Activated CD8-positive, alpha-beta memory T cell treated with anti-CD3 and anti-CD28 coated beads for 48 hours (primary cell): Measurements from ENCODE around the gene STT3B.

ENCODE experiments used
- DNase-seq, 3 experiments: peaks; one replicate each; pipeline ENCODE4 v3.0.0-alpha.2; 2020; ENCODE audit warnings: low read depth in 2 of 3, low spot score in 2 of 3

STT3B gene

DNA sequence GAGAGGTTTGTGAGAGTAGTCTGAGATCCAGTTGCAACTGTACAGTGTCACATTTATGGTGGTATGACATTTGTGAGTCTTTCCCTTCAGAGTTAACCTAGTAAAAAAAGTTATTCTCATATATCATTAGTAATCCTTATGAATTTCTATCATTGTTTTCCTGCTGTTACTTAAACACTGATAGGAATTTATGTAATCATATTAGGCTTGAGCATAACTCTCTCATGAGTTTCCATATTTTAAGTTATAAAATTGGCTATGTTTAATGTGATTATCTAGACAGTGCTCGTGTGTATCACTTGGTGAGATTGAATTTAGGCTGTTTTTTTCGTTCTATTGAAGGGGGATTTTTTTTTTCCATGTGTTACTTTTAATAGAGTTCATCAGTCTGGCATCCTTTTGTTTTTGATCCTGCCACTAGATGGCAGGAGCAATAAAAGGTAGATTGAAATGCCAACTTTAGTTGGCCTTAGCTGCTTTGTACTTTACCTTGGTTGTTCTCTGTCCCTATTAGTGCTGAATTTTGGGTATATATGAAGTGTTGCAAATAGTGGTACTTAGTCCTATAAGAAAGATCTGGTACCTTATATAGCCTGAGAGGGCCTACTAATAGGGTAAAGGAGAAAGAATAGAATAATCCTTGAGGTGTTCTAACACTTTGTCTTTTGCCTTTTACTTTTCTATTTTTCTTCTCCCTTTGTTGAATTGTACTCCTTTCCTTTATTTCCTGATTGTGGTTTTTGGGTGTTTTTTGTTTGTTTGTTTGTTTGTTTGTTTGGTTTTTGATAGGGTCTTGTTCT is 17.9 kb downstream of the STT3B start:
- no peak for DNase-seq

DNA sequence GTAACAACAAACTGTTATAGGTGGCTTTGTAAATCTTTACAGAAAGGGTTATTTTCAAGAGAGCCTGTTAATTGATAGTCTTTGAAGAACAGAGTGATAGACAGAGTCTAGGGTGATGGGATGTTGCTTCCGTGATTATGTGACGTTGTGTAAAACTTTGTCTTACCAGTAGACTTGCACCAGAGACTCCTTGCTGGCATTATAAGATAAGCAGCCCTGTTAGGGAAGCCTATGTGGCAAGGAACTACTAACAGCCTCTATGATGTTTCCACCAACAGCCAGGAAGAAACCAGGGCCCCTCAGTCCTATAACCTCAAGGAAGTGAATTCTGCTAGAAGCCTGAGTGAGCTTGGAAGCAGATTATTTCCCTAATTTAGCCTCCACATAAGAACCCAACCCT is 18.9 kb downstream of the STT3B start:
- no peak for DNase-seq

GRCh38 chr3:31552103-31552502 is 19.4 kb downstream of the STT3B start:
- no peak for DNase-seq

DNA sequence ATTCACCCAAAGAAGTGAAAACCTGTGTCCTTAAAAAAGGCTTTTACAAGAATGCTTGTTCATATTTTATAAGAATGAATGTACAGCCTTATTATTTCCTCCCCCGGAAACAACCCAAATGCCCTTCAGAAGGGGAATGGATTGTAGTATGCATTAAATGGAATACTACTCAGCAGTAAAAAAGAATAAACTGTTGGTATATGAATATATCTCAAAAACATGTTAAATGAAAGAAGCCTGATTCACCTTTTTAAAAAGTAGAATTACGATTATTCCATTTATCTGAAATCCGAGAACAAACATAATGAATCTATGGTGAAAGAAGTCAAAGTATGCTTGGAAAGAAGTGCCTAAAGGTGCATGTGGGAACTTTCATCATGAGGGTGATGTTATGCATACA is 20.5 kb downstream of the STT3B start:
- no peak for DNase-seq

DNA sequence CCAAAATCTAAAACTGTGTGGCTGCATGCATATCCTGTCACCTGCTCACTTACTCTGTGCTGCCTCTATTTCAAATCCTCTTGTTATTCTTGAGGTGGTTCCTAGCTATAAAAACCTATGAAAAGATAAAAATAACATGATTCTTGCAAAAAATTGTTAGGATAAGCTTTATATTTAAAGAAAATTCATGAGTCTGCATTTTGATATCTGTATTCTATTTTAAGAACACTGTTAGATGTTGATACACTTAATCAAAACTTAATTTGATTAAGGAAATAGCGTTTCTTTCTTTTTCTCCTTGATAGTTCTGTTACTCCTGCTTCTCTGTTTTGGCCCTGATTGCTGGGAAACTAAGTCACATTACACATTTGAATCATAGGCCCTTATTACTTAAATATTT is 22.5 kb downstream of the STT3B start:
- DNase-seq: no peak

DNA sequence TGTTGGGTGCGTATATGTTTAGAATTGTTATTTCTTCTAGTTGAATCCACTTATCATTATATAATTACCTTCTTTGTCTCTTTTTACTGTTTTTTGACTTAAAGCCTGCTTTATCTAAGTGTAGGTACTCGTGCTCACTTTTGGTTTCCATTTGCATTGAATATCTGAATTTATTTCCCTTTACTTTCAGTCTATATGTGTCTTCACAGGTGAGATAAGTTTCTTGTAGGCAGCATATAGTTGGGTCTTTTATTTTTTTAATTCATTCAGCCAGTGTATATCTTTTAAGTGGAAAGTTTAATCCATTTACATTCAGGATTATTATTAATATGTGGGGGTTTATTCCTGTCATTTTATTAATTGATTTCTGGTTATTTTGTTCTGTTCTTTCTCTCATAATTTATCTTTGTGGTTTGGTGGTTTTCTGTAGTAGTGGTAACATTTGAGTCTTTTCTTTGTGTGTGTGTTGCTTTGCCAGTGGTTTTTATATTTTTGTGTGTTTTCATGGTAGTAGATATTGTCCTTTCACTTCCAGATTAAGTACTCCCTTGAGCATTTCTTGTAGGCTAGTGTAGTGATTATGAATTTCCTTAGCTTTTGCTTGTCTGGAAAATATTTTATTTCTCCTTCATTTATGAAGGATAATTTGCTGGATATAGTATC is 27.3 kb downstream of the STT3B start:
- DNase-seq: no peak

DNA sequence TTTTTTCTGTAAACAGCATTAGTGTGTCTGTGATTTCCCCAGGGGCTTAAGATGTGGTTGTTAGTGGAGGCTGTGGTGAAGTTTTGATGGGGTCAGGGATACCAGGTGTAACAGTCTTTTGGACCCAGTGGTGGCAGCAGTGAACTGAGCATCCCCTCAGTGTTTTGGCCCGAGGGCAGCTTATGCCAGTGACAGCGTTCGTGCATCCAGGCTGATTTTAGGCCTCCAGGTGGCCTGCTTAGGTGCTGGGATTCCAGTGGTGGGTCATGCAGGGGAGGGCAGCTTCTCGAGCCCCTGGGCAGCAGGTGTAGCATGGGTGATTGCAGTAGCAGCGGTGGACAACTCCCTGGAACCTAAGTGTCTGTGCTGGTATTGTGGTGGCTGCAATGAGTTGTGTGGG is 29.2 kb downstream of the STT3B start:
- no peak for DNase-seq

GRCh38 chr3:31562525-31562924 is 29.8 kb downstream of the STT3B start:
- no peak for DNase-seq

GRCh38 chr3:31565288-31565687 is 32.6 kb downstream of the STT3B start:
- no peak for DNase-seq

DNA sequence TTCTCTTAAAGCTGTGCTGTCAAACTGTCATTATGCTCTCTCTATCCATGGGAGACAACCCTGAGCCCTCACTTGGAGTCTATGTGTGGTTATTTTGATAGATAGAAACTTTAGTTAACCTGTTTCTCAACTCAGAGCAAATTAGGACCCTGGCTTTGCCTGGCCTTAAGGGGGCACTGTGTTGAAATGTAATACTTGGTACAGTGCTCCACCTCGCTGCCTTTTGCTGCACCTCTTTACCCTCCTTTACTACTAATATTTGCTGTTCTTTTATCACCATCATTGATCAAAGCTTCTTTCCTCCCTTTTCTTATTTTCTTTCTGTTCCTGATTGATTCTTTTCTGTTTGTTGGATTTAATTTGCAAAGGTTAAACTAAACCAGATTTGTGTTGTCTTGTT is 34.3 kb downstream of the STT3B start:
- DNase-seq: no peak

DNA sequence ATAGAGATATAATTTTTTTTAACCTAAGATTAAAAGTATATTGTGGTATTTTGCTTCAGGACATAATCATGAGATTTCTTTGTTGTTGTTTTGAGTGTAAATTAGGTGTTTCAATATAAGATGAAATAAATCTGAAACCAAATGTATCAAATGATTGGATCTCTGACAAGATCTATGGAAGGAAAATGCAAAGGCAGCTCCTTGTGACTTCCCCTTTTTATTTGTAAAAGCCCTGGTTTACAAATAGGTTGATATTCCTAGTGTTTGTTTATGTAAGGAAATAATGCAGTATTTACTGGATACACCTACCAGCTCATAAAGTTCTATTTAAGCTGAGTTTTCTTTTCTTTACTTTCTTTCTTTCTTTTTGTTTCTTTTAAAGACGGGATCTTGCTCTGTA is 35.9 kb downstream of the STT3B start:
- no peak for DNase-seq

DNA sequence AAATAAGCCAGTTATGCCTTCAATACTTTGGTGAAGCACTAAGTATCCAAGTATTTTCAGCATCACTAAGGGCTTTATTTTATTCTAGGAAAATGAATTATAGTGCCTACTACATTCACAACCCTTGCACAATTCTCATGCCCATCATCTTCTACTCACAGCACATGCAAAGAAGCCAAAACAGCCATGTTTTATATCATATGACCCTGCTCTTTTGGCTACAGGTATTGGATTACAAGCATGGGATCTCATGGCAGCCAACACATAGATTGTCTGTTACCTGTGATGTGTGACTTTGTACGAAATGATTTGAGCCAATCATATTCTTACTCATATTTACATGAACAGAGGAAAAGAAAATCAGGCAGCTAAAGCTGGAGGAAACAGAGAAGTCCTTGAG is 38.6 kb downstream of the STT3B start:
- no peak for DNase-seq

GRCh38 chr3:31572236-31573004 is 39.7 kb downstream of the STT3B start:
- no peak for DNase-seq

DNA sequence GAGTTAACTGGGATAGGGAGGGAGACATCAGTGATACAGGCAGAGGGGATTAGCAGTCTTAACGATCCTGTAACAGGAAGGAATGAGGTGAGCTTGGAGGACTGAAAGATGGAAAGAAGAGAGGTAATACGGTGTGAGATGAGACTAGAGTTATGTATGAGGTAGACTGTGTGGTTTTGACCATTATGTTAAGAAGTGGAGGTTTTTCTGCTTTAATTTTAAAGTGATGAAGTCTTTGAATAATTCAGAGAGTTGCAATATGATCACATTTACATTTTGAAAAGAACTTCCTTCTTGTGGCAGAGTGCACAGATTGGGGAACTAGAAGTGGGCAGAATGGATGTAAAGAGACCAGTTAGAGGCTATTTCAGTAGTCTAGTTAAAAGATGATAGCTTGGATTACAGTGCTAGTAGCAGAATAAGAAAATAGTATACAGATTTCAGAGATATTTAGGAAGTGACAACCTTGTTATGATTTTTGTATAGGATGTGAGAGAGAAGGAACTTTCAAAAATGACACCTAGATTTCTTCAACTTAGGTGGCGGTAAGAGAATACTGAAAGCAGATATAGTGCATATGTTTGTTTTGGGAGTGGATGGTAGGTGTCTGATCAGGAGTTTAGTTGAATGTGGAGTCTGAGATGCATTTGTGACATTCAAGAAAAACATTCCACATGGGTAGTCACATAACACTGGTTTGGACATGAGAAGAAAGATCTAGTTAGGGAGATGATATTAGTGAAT is 40.5 kb downstream of the STT3B start:
- DNase-seq: no peak

- no peak for DNase-seq
Observed at GRCh38 chr3:31575448-31575847, 42.7 kb downstream of the STT3B start.

GRCh38 chr3:31576521-31576920 is 43.8 kb downstream of the STT3B start:
- DNase-seq: no peak

- no peak for DNase-seq
Observed at GRCh38 chr3:31577232-31577631, 44.5 kb downstream of the STT3B start.

DNA sequence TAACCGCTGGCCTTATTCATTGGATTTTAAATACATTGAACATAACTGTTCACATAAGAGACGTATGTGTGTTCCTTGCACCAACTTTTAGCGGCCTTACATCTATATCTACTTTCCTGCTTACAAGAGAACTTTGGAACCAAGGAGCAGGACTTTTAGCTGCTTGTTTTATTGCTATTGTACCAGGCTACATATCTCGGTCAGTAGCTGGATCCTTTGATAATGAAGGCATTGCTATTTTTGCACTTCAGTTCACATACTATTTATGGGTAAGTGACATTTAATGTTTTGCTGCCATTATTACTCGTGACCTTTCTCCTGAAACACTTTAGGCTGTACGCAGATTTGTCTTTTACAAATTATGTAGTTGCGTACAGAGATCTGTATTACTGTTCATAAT is 47.1 kb downstream of the STT3B start:
- DNase-seq: no peak

DNA sequence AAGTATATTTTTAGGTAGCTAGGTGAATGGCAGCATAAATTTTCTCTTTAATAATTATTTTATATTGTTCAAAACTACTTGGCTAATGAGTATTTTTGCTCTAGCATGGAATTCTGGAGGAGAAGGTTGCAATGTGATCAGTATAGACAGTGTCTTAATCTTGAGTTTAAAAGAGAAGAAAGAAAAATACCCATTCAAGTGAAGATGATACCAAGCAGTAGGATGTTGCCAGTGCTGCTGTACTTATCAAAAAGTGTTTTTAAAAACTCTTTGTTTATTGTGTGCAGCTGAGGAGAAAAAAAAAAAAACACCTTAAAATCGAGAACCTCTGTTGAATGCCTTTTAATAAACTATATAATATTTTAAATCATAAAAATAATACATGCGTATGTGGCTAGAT is 47.9 kb downstream of the STT3B start:
- no peak for DNase-seq

GRCh38 chr3:31581660-31582059 is 48.9 kb downstream of the STT3B start:
- no peak for DNase-seq

DNA sequence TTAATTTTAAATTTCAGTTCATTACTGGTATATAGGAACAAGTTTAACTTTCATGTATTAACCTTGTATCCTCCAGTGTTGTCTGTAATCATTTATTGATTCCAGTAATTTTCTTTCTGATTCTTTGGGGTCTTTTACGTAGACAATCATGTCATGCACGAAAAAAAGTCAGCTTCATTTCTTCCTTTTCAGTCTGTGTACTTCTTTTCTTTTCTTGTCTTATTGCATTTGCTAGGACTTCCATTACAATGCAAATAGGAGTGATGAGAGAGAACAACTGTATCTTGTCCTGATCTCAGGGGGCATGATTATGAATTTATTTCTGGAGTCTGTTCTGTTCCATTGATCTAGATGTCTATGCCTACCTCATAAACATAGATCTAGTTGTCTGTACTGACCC is 56.5 kb downstream of the STT3B start:
- no peak for DNase-seq
